Hindlimb muscle (tissue), 1 donor: Measurements from ENCODE around the gene DRC7. TPM values are rescaled to one million over a fixed set of nuclear protein-coding genes. Genes with fewer than 3 reads are reported as not detected.
A peak's percentile ranks its signal among the peaks of the same experiment; 100 is the strongest.
"Not testable (repeated sequence)": the region's sequence is repeated elsewhere in the genome, so short reads cannot be mapped to it uniquely, and the experiment has no call there.

Source experiments
- DNase-seq: peaks from one replicate; pipeline ENCODE4 v3.0.0-alpha.2; 2013
- polyA plus RNA-seq: library from polyadenylated mRNA; unstranded; fragments of 120-200 nt; gene quantifications from one replicate; pipeline ENCODE4 v1.2.1, GENCODE V29; 2013; ENCODE audit not compliant: insufficient read length

The DRC7 gene
- polyA plus RNA-seq, 1 donor, result not detected

- DNase-seq, result no peak
Measured at GRCh38 chr16:57661510-57661909, 33.1 kb upstream of the DRC7 start.

GRCh38 chr16:57661936-57662906, 32.4 kb upstream of the DRC7 start:
- no peak for DNase-seq

- DNase-seq, result no peak
Measured at GRCh38 chr16:57663436-57663835, 31.2 kb upstream of the DRC7 start.

- DNase-seq, result no peak
Measured at GRCh38 chr16:57663917-57664661, 30.5 kb upstream of the DRC7 start.

GRCh38 chr16:57664662-57665025, 30.0 kb upstream of the DRC7 start:
- no peak for DNase-seq

GRCh38 chr16:57665541-57665940, 29.1 kb upstream of the DRC7 start:
- DNase-seq, result no peak

- DNase-seq, result no peak
Measured at GRCh38 chr16:57666353-57667047, 28.1 kb upstream of the DRC7 start.

- DNase-seq, result no peak
Measured at GRCh38 chr16:57667048-57667525, 27.5 kb upstream of the DRC7 start.

GRCh38 chr16:57667526-57668262, 26.9 kb upstream of the DRC7 start:
- no peak for DNase-seq

GRCh38 chr16:57668263-57668571, 26.4 kb upstream of the DRC7 start, which contains the start of gene ADGRG3:
Gene ADGRG3, plus strand, starts transcription at chr16:57668306. Its CDS starts 42 bp downstream, at chr16:57668348.
- no peak for DNase-seq

GRCh38 chr16:57668630-57669475, 25.8 kb upstream of the DRC7 start:
- DNase-seq, result no peak

GRCh38 chr16:57669476-57670162, 25.0 kb upstream of the DRC7 start:
- no peak for DNase-seq

- DNase-seq, result no peak
Measured at GRCh38 chr16:57670196-57670595, 24.4 kb upstream of the DRC7 start.

GRCh38 chr16:57671451-57671850, 23.2 kb upstream of the DRC7 start:
- DNase-seq, result not testable (repeated sequence)

GRCh38 chr16:57672416-57672815, 22.2 kb upstream of the DRC7 start:
- DNase-seq, result no peak

GRCh38 chr16:57672824-57673223, 21.8 kb upstream of the DRC7 start:
- no peak for DNase-seq

GRCh38 chr16:57675741-57676551, 18.7 kb upstream of the DRC7 start:
- DNase-seq, result peak; percentile 72

- no peak for DNase-seq
Measured at GRCh38 chr16:57676553-57677085, 18.0 kb upstream of the DRC7 start.

- DNase-seq, result no peak
Measured at GRCh38 chr16:57677622-57678369, 16.8 kb upstream of the DRC7 start.
